Thyroid gland (tissue), 4 donors: ENCODE results near the gene RAPGEF1. TPM values are rescaled to one million over a fixed set of nuclear protein-coding genes. Genes with fewer than 3 reads are reported as not detected.

Experiments
- DNase-seq, 2 donors: peaks; one replicate each; pipeline ENCODE4 v3.0.0-alpha.2; 2019
- H3K27ac ChIP-seq, 3 donors: fragments of 200-600 bp; sonication (generic); 1 replicate in 2 of 3; 2 replicates in 1 of 3; pipeline ENCODE4 v1.5.1; 2016 to 2019; ENCODE audit warnings: mild to moderate bottlenecking in 1 of 3, moderate library complexity in 1 of 3
- H3K27me3 ChIP-seq: fragments of 200-600 bp; sonication (generic); one replicate; pipeline ENCODE4 v1.5.1; 2019
- H3K36me3 ChIP-seq, 2 donors: fragments of 200-600 bp; sonication (generic); one replicate each; pipeline ENCODE4 v1.5.1; 2016 to 2019
- H3K4me1 ChIP-seq, 2 donors: fragments of 200-600 bp; sonication (generic); one replicate each; pipeline ENCODE4 v1.5.1; 2017 to 2019
- H3K4me3 ChIP-seq, 3 donors: fragments of 200-600 bp; sonication (generic); replicated peaks in 1 of 3; 1 replicate in 2 of 3; 2 replicates in 1 of 3; pipeline ENCODE4 v1.5.1; 2016; ENCODE audit warnings: mild to moderate bottlenecking in 1 of 3
- H3K9me3 ChIP-seq: fragments of 200-600 bp; sonication (generic); one replicate; pipeline ENCODE4 v1.5.1; 2017
- POLR2A ChIP-seq, 2 donors: fragments of 450-650 bp; IDR thresholded peaks; one replicate each; pipeline ENCODE4 v1.6.1; 2017; ENCODE audit warnings: antibody characterized with exemption in 2 of 2, mild to moderate bottlenecking in 2 of 2, moderate library complexity in 1 of 2
- WGBS, 2 donors: methylation state at CpG; one replicate each; pipeline ENCODE4 v1.1.5; 2017; 5-methylcytosine and 5-hydroxymethylcytosine counted together
- intact Hi-C: fragments of 100-400 bp; cut with DNase I; formaldehyde crosslinking; loops from one replicate; pipeline ENCODE4 v1.15.1; 2023
- total RNA-seq, 4 donors: library from RNA; depleted of rRNA; stranded (reverse); fragments of >200 nt; gene quantifications; one replicate each; pipeline ENCODE4 v1.2.3, GENCODE V29; 2016
- TF ChIP-seq, protein P1 (sequence below), 6 experiments: fragments of 200-600 bp in 3 of 6; fragments of 450-650 bp in 3 of 6; sonication (generic) in 3 of 6; IDR thresholded peaks; one replicate each; pipeline ENCODE4 v1.5.1; 2016 to 2019; ENCODE audit warnings: antibody characterized with exemption in 6 of 6, mild to moderate bottlenecking in 2 of 6, inconsistent platforms in 1 of 6, moderate library complexity in 1 of 6

The RAPGEF1 gene
- total RNA-seq, 4 donors from 2014 or later: 39.6 to 52.5 (median 44.9) TPM

DNA sequence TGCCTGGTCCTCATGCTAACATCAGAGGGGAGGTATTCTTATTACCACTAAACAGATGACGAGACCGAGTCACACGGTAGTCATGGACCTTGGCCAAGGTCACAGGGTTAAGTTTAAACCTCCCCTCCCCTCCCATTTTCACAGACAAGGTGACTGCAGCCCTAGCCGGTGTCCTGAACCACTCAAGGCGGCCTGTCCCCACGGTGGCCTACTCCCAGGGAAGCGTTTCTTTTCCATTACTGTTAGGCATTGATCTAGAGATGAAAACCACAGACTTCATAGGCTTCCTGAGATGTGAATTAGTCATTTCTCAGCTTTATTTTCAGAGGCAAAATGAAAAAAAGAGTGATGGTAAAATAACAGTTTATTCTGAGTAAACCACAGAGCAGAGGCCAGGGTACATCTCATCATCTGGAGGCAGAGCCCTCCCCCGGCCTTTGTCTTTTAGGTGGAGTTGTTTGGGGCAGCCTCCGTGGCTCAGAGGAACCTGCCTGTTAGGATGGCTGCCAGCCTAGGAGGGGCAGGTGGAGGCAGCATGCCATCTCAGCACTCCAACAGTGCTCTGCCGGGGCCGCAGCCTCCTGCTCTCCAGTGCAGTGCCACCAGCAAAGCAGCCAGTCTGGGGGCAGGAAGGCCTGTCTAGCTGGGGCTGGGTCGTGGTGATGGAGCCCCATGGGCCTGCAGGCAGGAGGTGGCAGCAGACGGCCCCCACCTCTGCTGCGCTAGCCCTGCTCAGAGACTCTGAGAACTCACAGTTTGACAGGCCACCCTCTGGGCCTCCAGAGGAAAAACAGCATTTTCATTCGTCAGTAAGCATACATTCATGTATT lies 71.2 kb downstream of the RAPGEF1 start:
- H3K4me1 ChIP-seq: peaks cover 28 to 67% of the 10 kb centered on the region in 2 donors
- intact Hi-C loops: no loop called here
- 39 to 51% methylated on average over 12 to 15 of the region's 15 CpGs for WGBS, 2 donors

DNA sequence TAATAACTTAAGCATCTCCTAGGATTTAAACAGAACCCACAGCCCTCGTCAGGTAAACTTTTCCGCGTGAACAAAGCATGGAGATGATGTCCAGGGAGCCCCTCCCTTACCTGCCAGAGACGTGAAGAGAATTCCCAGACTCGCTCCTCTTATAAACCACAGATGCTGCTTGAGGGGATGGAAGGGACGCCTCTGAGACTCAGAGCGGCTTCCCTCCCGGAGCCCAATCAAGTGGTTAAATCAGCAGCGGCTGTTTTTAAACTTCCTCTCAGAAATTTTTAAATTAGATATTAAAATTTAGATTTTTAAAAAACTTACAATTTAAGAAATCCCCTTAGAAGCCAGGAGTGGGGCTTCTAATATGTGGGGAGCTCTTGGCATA lies 71.8 kb downstream of the RAPGEF1 start:
- Histone ChIP-seq H3K27ac (peak overlapping the region in 2 of 3 donors; percentile 71 to 82), H3K9me3 (no peaks in the 10 kb centered on the region), H3K4me3 (no peak overlapping the region), H3K27me3 (no peaks in the 10 kb centered on the region), H3K36me3 (no peaks in the 10 kb centered on the region), H3K4me1 (peaks cover 28 to 62% of the 10 kb centered on the region in 2 donors)
- TF ChIP-seq POLR2A (IDR thresholded peaks at IDR 0.05): no peak
- TF ChIP-seq, protein P1, sequence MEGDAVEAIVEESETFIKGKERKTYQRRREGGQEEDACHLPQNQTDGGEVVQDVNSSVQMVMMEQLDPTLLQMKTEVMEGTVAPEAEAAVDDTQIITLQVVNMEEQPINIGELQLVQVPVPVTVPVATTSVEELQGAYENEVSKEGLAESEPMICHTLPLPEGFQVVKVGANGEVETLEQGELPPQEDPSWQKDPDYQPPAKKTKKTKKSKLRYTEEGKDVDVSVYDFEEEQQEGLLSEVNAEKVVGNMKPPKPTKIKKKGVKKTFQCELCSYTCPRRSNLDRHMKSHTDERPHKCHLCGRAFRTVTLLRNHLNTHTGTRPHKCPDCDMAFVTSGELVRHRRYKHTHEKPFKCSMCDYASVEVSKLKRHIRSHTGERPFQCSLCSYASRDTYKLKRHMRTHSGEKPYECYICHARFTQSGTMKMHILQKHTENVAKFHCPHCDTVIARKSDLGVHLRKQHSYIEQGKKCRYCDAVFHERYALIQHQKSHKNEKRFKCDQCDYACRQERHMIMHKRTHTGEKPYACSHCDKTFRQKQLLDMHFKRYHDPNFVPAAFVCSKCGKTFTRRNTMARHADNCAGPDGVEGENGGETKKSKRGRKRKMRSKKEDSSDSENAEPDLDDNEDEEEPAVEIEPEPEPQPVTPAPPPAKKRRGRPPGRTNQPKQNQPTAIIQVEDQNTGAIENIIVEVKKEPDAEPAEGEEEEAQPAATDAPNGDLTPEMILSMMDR (IDR thresholded peaks at IDR 0.05): no peak
- 87 to 92% methylated on average over 9 of the region's 9 CpGs for WGBS, 2 donors
- DNase-seq: no peak
- intact Hi-C loops: no loop called here

More for the DNA sequence above, 71.2 kb downstream of the RAPGEF1 start:
- TF ChIP-seq POLR2A (IDR thresholded peaks at IDR 0.05): no peak
- TF ChIP-seq, protein P1 (IDR thresholded peaks at IDR 0.05): no peak
- no peaks in the 10 kb centered on the region for H3K9me3 ChIP-seq
- no peak overlapping the region for H3K4me3 ChIP-seq
- no peaks in the 10 kb centered on the region for H3K36me3 ChIP-seq
- H3K27ac ChIP-seq: peak overlapping the region; percentile 41 to 82 (median 71)
- peak; percentile 63 to 67 for DNase-seq
- no peaks in the 10 kb centered on the region for H3K27me3 ChIP-seq

GRCh38 chr9:131667576-131667975 lies 72.3 kb downstream of the RAPGEF1 start:
- H3K4me3 ChIP-seq: no peak overlapping the region
- no peaks in the 10 kb centered on the region for H3K36me3 ChIP-seq
- TF ChIP-seq POLR2A (IDR thresholded peaks at IDR 0.05): no peak
- TF ChIP-seq, protein P1 (IDR thresholded peaks at IDR 0.05): no peak
- no peak for DNase-seq
- peak overlapping the region in 2 of 3 donors; percentile 71 to 82 for H3K27ac ChIP-seq
- H3K27me3 ChIP-seq: no peaks in the 10 kb centered on the region
- WGBS, 2 donors: 70 to 83% methylated on average over 7 of the region's 7 CpGs
- no peaks in the 10 kb centered on the region for H3K9me3 ChIP-seq
- intact Hi-C loops: no loop called here
- H3K4me1 ChIP-seq: peaks cover 23 to 57% of the 10 kb centered on the region in 2 donors

GRCh38 chr9:131666774-131667173 lies 73.1 kb downstream of the RAPGEF1 start:
- H3K4me1 ChIP-seq: peaks cover 21 to 49% of the 10 kb centered on the region in 2 donors
- no peaks in the 10 kb centered on the region for H3K9me3 ChIP-seq
- no peaks in the 10 kb centered on the region for H3K36me3 ChIP-seq
- intact Hi-C loops: no loop called here
- WGBS, 2 donors: 92 to 95% methylated on average over 8 of the region's 8 CpGs
- peak overlapping the region in 1 of 3 donors; percentile 82 for H3K27ac ChIP-seq
- no peak overlapping the region for H3K4me3 ChIP-seq
- DNase-seq: no peak
- TF ChIP-seq POLR2A (IDR thresholded peaks at IDR 0.05): no peak
- TF ChIP-seq, protein P1 (IDR thresholded peaks at IDR 0.05): no peak
- no peaks in the 10 kb centered on the region for H3K27me3 ChIP-seq

DNA sequence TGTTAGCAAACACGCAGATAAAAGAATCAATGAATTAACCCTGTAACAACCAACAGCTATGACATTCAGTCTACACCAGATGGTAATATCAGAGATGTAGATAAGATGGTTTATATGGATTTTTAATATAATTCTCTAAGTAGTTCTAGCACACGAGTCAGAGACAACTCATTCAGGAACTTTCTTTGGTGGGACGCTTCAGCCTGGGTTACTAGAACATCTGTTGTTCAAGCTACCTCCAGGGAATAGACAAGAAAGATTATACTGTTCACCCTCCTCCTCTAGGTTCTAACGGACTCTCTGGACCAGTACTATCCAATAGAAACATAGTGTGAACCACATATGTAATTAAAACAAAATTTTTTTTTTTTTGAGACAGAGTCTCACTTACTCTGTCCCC lies 73.8 kb downstream of the RAPGEF1 start:
- Histone ChIP-seq H3K36me3 (no peaks in the 10 kb centered on the region), H3K9me3 (no peaks in the 10 kb centered on the region), H3K27me3 (no peaks in the 10 kb centered on the region), H3K4me1 (peaks cover 21 to 44% of the 10 kb centered on the region in 2 donors), H3K27ac (peak overlapping the region in 1 of 3 donors; percentile 82), H3K4me3 (no peak overlapping the region)
- 76 to 85% methylated on average over 4 of the region's 4 CpGs for WGBS, 2 donors
- DNase-seq: no peak
- intact Hi-C loops: no loop called here
- no peak for TF ChIP-seq POLR2A (IDR thresholded peaks at IDR 0.05)
- TF ChIP-seq, protein P1 (IDR thresholded peaks at IDR 0.05): no peak
